Measurements from ENCODE around the gene RNF121.

- TF ChIP-seq, protein P1, sequence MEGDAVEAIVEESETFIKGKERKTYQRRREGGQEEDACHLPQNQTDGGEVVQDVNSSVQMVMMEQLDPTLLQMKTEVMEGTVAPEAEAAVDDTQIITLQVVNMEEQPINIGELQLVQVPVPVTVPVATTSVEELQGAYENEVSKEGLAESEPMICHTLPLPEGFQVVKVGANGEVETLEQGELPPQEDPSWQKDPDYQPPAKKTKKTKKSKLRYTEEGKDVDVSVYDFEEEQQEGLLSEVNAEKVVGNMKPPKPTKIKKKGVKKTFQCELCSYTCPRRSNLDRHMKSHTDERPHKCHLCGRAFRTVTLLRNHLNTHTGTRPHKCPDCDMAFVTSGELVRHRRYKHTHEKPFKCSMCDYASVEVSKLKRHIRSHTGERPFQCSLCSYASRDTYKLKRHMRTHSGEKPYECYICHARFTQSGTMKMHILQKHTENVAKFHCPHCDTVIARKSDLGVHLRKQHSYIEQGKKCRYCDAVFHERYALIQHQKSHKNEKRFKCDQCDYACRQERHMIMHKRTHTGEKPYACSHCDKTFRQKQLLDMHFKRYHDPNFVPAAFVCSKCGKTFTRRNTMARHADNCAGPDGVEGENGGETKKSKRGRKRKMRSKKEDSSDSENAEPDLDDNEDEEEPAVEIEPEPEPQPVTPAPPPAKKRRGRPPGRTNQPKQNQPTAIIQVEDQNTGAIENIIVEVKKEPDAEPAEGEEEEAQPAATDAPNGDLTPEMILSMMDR (IDR thresholded peaks at IDR 0.05), result no peak
- TF ChIP-seq POLR2A (IDR thresholded peaks at IDR 0.05) (no peak), POLR2AphosphoS5 (IDR thresholded peaks at IDR 0.05) (no peak)
Observed at GRCh38 chr11:72026090-72026489, 97.2 kb downstream of the RNF121 start.
